Tibial nerve (tissue), 3 donors: ENCODE measurements around the gene ITGA11.

Experiments used
- CTCF ChIP-seq, 5 experiments: fragments of 200-600 bp in 3 of 5; fragments of 450-650 bp in 2 of 5; sonication (generic) in 3 of 5; IDR thresholded peaks; one replicate each; pipeline ENCODE4 v1.5.1; 2016 to 2019; ENCODE audit warnings: antibody characterized with exemption in 5 of 5, mild to moderate bottlenecking in 3 of 5, moderate library complexity in 2 of 5
- POLR2A ChIP-seq, 2 donors: fragments of 450-650 bp; IDR thresholded peaks; one replicate each; pipeline ENCODE4 v1.6.1; 2017; ENCODE audit warnings: antibody characterized with exemption in 2 of 2, mild to moderate bottlenecking in 2 of 2, moderate library complexity in 2 of 2

- no peak for TF ChIP-seq CTCF (IDR thresholded peaks at IDR 0.05)
- no peak for TF ChIP-seq POLR2A (IDR thresholded peaks at IDR 0.05)
These were observed 77.7 kb downstream of the ITGA11 start for GRCh38 chr15:68354268-68354667.
